H1 (cell line): ENCODE data around the gene OTOF. TPM values are rescaled to one million over a fixed set of nuclear protein-coding genes. Genes with fewer than 3 reads are reported as not detected.

ENCODE experiments used
- CTCF ChIA-PET: fragments of 300-600 bp; sonication (Branson Sonifier 250); formaldehyde crosslinking; loops from one replicate; lab custom pipeline; 2021; ENCODE audit not compliant: partially characterized antibody; lab: Charles Lee
- POLR2A ChIA-PET: fragments of 300-600 bp; sonication (Branson Sonifier 250); formaldehyde crosslinking; loops from one replicate; lab custom pipeline; 2021; ENCODE audit warnings: inconsistent platforms; ENCODE audit not compliant: partially characterized antibody; lab: Charles Lee
- DNase-seq, 2 experiments: peaks; one replicate each; pipeline versions ENCODE4 v3.0.0 to v3.0.0-alpha.2; 2010 to 2022; ENCODE audit warnings: low spot score in 2 of 2, low read depth in 1 of 2, mixed read lengths in 1 of 2
- FAIRE-seq: peaks from 2 replicates; lab custom pipeline; 2011; peaks lifted over from hg19 to GRCh38; lab: Jason Lieb, UNC
- H2AFZ ChIP-seq: 2 replicates; pipeline ENCODE4 v1.8.1; 2012; ENCODE audit warnings: low read length, inconsistent platforms
- H2AK5ac ChIP-seq: 2 replicates; pipeline ENCODE4 v1.6.1; 2013; ENCODE audit warnings: low read depth, low read length
- H2BK120ac ChIP-seq: replicated peaks from 2 replicates; pipeline ENCODE3; 2013; ENCODE audit warnings: low read depth, low read length, inconsistent platforms
- H2BK12ac ChIP-seq: 2 replicates; pipeline ENCODE4 v1.6.1; 2013; ENCODE audit warnings: low read depth, low read length
- H2BK15ac ChIP-seq: 2 replicates; pipeline ENCODE4 v1.6.1; 2013; ENCODE audit warnings: low read length
- H2BK20ac ChIP-seq: 2 replicates; pipeline ENCODE4 v1.6.1; 2013; ENCODE audit warnings: low read length
- H2BK5ac ChIP-seq: 2 replicates; pipeline ENCODE4 v1.6.1; 2013; ENCODE audit warnings: low read depth, low read length
- H3K14ac ChIP-seq: 2 replicates; pipeline ENCODE4 v1.6.1; 2013; ENCODE audit warnings: inconsistent platforms; ENCODE audit not compliant: insufficient read length
- H3K18ac ChIP-seq: 2 replicates; pipeline ENCODE4 v1.6.1; 2013; ENCODE audit warnings: low read length; ENCODE audit errors: extremely low read depth
- H3K23ac ChIP-seq: 2 replicates; pipeline ENCODE4 v1.6.1; 2013; ENCODE audit warnings: inconsistent platforms; ENCODE audit not compliant: insufficient read length
- H3K23me2 ChIP-seq: 2 replicates; pipeline ENCODE4 v1.6.1; 2013; ENCODE audit warnings: low read depth, low read length
- H3K27ac ChIP-seq: 2 replicates; pipeline ENCODE4 v1.6.1; 2011; ENCODE audit warnings: low read depth, low read length, inconsistent platforms
- H3K27me3 ChIP-seq, 4 experiments: replicated peaks in 1 of 4; 1 replicate in 1 of 4; 2 replicates in 3 of 4; pipeline versions ENCODE4 v1.6.1 to v1.8.1; 2011 to 2013; ENCODE audit warnings: low read length in 3 of 4, mild to moderate bottlenecking in 3 of 4, inconsistent platforms in 2 of 4, mixed read lengths in 2 of 4, moderate library complexity in 1 of 4; ENCODE audit not compliant: control insufficient read depth in 3 of 4, insufficient read depth in 3 of 4; ENCODE audit errors: extremely low read depth in 1 of 4
- H3K36me3 ChIP-seq, 4 experiments: 2 replicates each; pipeline versions ENCODE4 v1.6.1 to v1.8.1; 2011 to 2013; ENCODE audit warnings: mild to moderate bottlenecking in 4 of 4, low read length in 3 of 4, moderate library complexity in 2 of 4, control low read depth in 1 of 4, inconsistent platforms in 1 of 4; ENCODE audit not compliant: insufficient read depth in 4 of 4, control insufficient read depth in 2 of 4
- H3K4ac ChIP-seq: replicated peaks from 2 replicates; pipeline ENCODE3; 2013; ENCODE audit warnings: low read length, low read depth, mixed read lengths, inconsistent platforms; ENCODE audit not compliant: insufficient read length
- H3K4me1 ChIP-seq, 4 experiments: replicated peaks in 1 of 4; 1 replicate in 1 of 4; 2 replicates in 3 of 4; pipeline versions ENCODE4 v1.6.1 to v1.8.1; 2011 to 2013; ENCODE audit warnings: low read length in 3 of 4, inconsistent platforms in 2 of 4, mixed read lengths in 1 of 4; ENCODE audit not compliant: insufficient read depth in 4 of 4, control insufficient read depth in 3 of 4
- H3K4me2 ChIP-seq, 2 experiments: 2 replicates each; pipeline versions ENCODE4 v1.6.1 to v1.8.1; 2011 to 2013; ENCODE audit warnings: low read depth in 2 of 2, low read length in 2 of 2, control low read depth in 1 of 2, inconsistent platforms in 1 of 2, mild to moderate bottlenecking in 1 of 2; ENCODE audit not compliant: insufficient read depth in 1 of 2
- H3K4me3 ChIP-seq, 4 experiments: fragments of 200-600, 300-600 bp in 1 of 4; sonication (generic), shearing (Covaris generic), sonication (Bioruptor Twin) in 1 of 4; 2 replicates each; pipeline versions ENCODE4 v1.5.1 to v1.8.1; 2011 to 2016; ENCODE audit warnings: low read length in 4 of 4, low read depth in 3 of 4, control low read depth in 2 of 4, inconsistent platforms in 2 of 4, mild to moderate bottlenecking in 2 of 4, mixed read lengths in 1 of 4, moderate library complexity in 1 of 4; ENCODE audit not compliant: insufficient read depth in 2 of 4; ENCODE audit errors: extremely low read depth in 1 of 4
- H3K56ac ChIP-seq: replicated peaks from 2 replicates; pipeline ENCODE3; 2013; ENCODE audit warnings: low read depth, mild to moderate bottlenecking, mixed read lengths, low read length, inconsistent platforms; ENCODE audit not compliant: insufficient read length
- H3K79me1 ChIP-seq: 2 replicates; pipeline ENCODE4 v1.6.1; 2013; ENCODE audit warnings: low read depth, low read length, control low read depth
- H3K79me2 ChIP-seq, 2 experiments: 2 replicates each; pipeline versions ENCODE4 v1.6.1 to v1.8.1; 2012 to 2013; ENCODE audit warnings: low read length in 2 of 2, mild to moderate bottlenecking in 2 of 2, inconsistent platforms in 1 of 2; ENCODE audit not compliant: insufficient read depth in 2 of 2, control insufficient read depth in 1 of 2
- H3K9ac ChIP-seq, 4 experiments: replicated peaks in 1 of 4; 1 replicate in 1 of 4; 2 replicates in 3 of 4; pipeline versions ENCODE4 v1.6.1 to v1.8.1; 2011 to 2013; ENCODE audit warnings: low read depth in 3 of 4, low read length in 3 of 4, control low read depth in 2 of 4, mild to moderate bottlenecking in 2 of 4, moderate library complexity in 2 of 4, inconsistent platforms in 1 of 4; ENCODE audit errors: extremely low read depth in 1 of 4
- H3K9me3 ChIP-seq, 2 experiments: 2 replicates each; pipeline versions ENCODE4 v1.6.1 to v1.8.1; 2012 to 2013; ENCODE audit warnings: mild to moderate bottlenecking in 2 of 2, moderate library complexity in 2 of 2, control low read depth in 1 of 2, inconsistent platforms in 1 of 2, low read depth in 1 of 2, low read length in 1 of 2, mixed read lengths in 1 of 2; ENCODE audit not compliant: insufficient read depth in 2 of 2
- H4K20me1 ChIP-seq, 2 experiments: replicated peaks in 1 of 2; 2 replicates each; pipeline versions ENCODE3 to v1.8.1; 2011 to 2013; ENCODE audit warnings: inconsistent platforms in 2 of 2, low read length in 2 of 2, mild to moderate bottlenecking in 1 of 2; ENCODE audit not compliant: insufficient read depth in 2 of 2, control insufficient read depth in 1 of 2
- H4K5ac ChIP-seq: 2 replicates; pipeline ENCODE4 v1.6.1; 2013; ENCODE audit warnings: low read length, low read depth, mixed read lengths, inconsistent platforms; ENCODE audit not compliant: insufficient read length
- H4K8ac ChIP-seq: 2 replicates; pipeline ENCODE4 v1.8.0; 2013; ENCODE audit warnings: mild to moderate bottlenecking, moderate library complexity, low read length, inconsistent platforms; ENCODE audit not compliant: insufficient read depth; ENCODE audit errors: extremely low read depth
- H4K91ac ChIP-seq: replicated peaks from 2 replicates; pipeline ENCODE3; 2013; ENCODE audit warnings: low read length, mixed read lengths, inconsistent platforms; ENCODE audit not compliant: insufficient read length
- CHD1 ChIP-seq: IDR thresholded peaks from 2 replicates; pipeline ENCODE4 v1.6.1; 2012; ENCODE audit warnings: low read depth, low read length, improper control_type of control experiment
- CHD2 ChIP-seq: IDR thresholded peaks from 2 replicates; pipeline ENCODE4 v1.6.1; 2012; ENCODE audit warnings: low read length, improper control_type of control experiment
- CTBP2 ChIP-seq: IDR thresholded peaks from 2 replicates; pipeline ENCODE4 v1.7.0; 2011; ENCODE audit warnings: borderline replicate concordance, mild to moderate bottlenecking, moderate library complexity, mixed read lengths, low read length; ENCODE audit not compliant: insufficient read depth, insufficient read length
- GTF2F1 ChIP-seq: IDR thresholded peaks from 2 replicates; pipeline ENCODE4 v1.6.1; 2012; ENCODE audit warnings: low read depth, low read length, improper control_type of control experiment, borderline replicate concordance
- JUN ChIP-seq: IDR thresholded peaks from 2 replicates; pipeline ENCODE4 v1.6.1; 2011; ENCODE audit warnings: low read depth, mild to moderate bottlenecking, improper control_type of control experiment, low read length
- KDM5A ChIP-seq: fragments of 200-600 bp; IDR thresholded peaks from 2 replicates; pipeline ENCODE4 v1.7.1; 2012; ENCODE audit warnings: mild to moderate bottlenecking, low read length, inconsistent platforms, mixed read lengths
- NANOG ChIP-seq: IDR thresholded peaks from 2 replicates; pipeline ENCODE4 v1.6.1; 2011; ENCODE audit warnings: low read length, low read depth, mild to moderate bottlenecking, inconsistent platforms; ENCODE audit not compliant: insufficient read depth, poor library complexity, severe bottlenecking
- POLR2AphosphoS5 ChIP-seq: IDR thresholded peaks from 2 replicates; pipeline ENCODE4 v1.6.1; 2011; ENCODE audit warnings: low read depth, low read length
- RNF2 ChIP-seq: fragments of 200-900, 300-1000 bp; sonication (generic); IDR thresholded peaks from 2 replicates; pipeline ENCODE4 v1.7.1; 2016; ENCODE audit warnings: borderline replicate concordance, low read depth, mild to moderate bottlenecking, antibody characterized with exemption, low read length; ENCODE audit not compliant: poor library complexity, severe bottlenecking; ENCODE audit errors: missing control alignments
- YY1 ChIP-seq: IDR thresholded peaks from 2 replicates; pipeline ENCODE4 v1.6.1; 2011; ENCODE audit warnings: low read depth, mild to moderate bottlenecking, low read length
- WGBS, 2 experiments: shearing (Covaris generic) in 1 of 2; methylation state at CpG; one replicate each; pipeline versions ENCODE4 v1.1.6 to v1.1.7; 2013 to 2015; ENCODE audit warnings: low lambda C conversion rate in 2 of 2, mixed read lengths in 2 of 2, inconsistent platforms in 1 of 2, low coverage in 1 of 2, missing lambda C conversion rate in 1 of 2; ENCODE audit not compliant: insufficient replicate concordance in 2 of 2, insufficient coverage in 1 of 2, insufficient read length in 1 of 2; ENCODE audit errors: extremely low coverage in 1 of 2, missing lambda C conversion rate in 1 of 2; 5-methylcytosine and 5-hydroxymethylcytosine counted together
- polyA plus RNA-seq, 7 experiments: library from polyadenylated mRNA; depleted of rRNA in 3 of 7; stranded (reverse) in 5 of 7; unstranded in 2 of 7; fragments of >200 nt in 5 of 7; fragments of 200-250 nt in 2 of 7; gene quantifications; 1 replicate in 5 of 7; 2 replicates in 1 of 7; 4 replicates in 1 of 7; pipeline versions ENCODE4 v1.2.1 to v1.2.3, GENCODE V29; 2011 to 2013; ENCODE audit warnings: missing spikeins in 2 of 7, mixed read lengths in 2 of 7
- total RNA-seq: library from RNA; stranded (reverse); fragmentation: NEBNext Ultra II Directional; extraction: Animal tissue kit (Norgen Biotek cat#: 25700); gene quantifications from 2 replicates; pipeline ENCODE4 v1.2.1, GENCODE V29; 2021

The OTOF gene
- total and polyA plus RNA-seq, 2 of the 8 experiments (the other 6 are each of a cell fraction or from before 2014, with no cell fraction given): 0.06 TPM; not detected in 1

DNA sequence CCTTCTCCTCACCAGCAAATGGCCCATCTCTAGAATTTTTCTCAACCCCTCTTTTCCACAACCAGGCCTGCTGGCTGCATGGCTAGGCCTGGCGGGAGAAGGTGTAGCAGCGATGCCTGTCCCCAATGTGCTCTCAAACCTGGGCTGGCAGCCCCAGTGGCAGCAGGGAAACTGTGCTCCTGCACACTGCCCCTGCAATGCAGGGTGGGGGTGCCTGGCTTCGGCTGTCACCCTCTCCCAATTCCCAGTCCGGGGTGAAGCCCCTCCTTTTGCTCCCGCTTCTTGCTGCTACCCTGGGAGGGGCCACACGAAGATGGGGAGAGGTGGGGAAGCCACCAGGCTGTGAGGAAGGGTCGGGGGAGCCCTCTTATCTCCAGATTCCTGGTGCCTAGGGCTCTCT, 36.1 kb upstream of the OTOF start:
- CTCF ChIA-PET: interaction anchor here (0.6 to 4.9 kb wide), 3 partner anchors 11 to 78 kb away, joined by 3 to 34 read pairs (median 4); no protein-coding TSS in a partner anchor
- no peak overlapping the region for H3K4me3 ChIP-seq
- no peak for FAIRE-seq
- TF ChIP-seq RNF2: no peak
- TF ChIP-seq YY1: no peak
- TF ChIP-seq GTF2F1: no peak
- TF ChIP-seq NANOG: no peak
- no peak for TF ChIP-seq CHD2
- TF ChIP-seq CTBP2: no peak
- TF ChIP-seq JUN: no peak
- no peak for TF ChIP-seq CHD1
- no peak for TF ChIP-seq KDM5A
- no peak for TF ChIP-seq POLR2AphosphoS5

More for the DNA sequence above, 36.1 kb upstream of the OTOF start:
- H2BK5ac ChIP-seq: no peak overlapping the region
- no peak overlapping the region for H2AK5ac ChIP-seq
- WGBS, 2 experiments: 84% methylated on average over 7 of the region's 7 CpGs; no CpG with 5 or more reads in 1 of the 2 experiments
- H3K79me1 ChIP-seq: no peaks in the 10 kb centered on the region
- H3K9me3 ChIP-seq: no peaks in the 10 kb centered on the region
- no peak overlapping the region for H3K9ac ChIP-seq
- no peak overlapping the region for H2BK15ac ChIP-seq
- H2BK20ac ChIP-seq: no peak overlapping the region
- H3K4ac ChIP-seq: no peak overlapping the region
- no peaks in the 10 kb centered on the region for H4K20me1 ChIP-seq
- H3K27ac ChIP-seq: no peak overlapping the region
- H3K4me2 ChIP-seq: no peak overlapping the region
- no peak overlapping the region for H3K18ac ChIP-seq
- H2AFZ ChIP-seq: no peak overlapping the region
- H2BK120ac ChIP-seq: no peak overlapping the region
- no peak overlapping the region for H3K56ac ChIP-seq
- H3K27me3 ChIP-seq: no peaks in the 10 kb centered on the region
- no peak overlapping the region for H4K91ac ChIP-seq
- no peaks in the 10 kb centered on the region for H3K23me2 ChIP-seq
- H3K14ac ChIP-seq: no peak overlapping the region
- no peak overlapping the region for H2BK12ac ChIP-seq
- no peak for DNase-seq
- peak overlapping the region; percentile 59; the same call in 1 of the 2 replicates for H4K8ac ChIP-seq
- no peaks in the 10 kb centered on the region for H3K79me2 ChIP-seq
- H3K23ac ChIP-seq: no peak overlapping the region
- POLR2A ChIA-PET: no interaction called here
- H3K36me3 ChIP-seq: no peaks in the 10 kb centered on the region
- no peak overlapping the region for H4K5ac ChIP-seq
- no peaks in the 10 kb centered on the region for H3K4me1 ChIP-seq
